NCI-H128 (cell line): Measurements from ENCODE around the gene GADD45A.

Experiments used
- DNase-seq: peaks from one replicate; lab custom pipeline; 2025; ENCODE audit not compliant: unreplicated experiment; lab: John Stamatoyannopoulos, UW

The GADD45A gene

DNA sequence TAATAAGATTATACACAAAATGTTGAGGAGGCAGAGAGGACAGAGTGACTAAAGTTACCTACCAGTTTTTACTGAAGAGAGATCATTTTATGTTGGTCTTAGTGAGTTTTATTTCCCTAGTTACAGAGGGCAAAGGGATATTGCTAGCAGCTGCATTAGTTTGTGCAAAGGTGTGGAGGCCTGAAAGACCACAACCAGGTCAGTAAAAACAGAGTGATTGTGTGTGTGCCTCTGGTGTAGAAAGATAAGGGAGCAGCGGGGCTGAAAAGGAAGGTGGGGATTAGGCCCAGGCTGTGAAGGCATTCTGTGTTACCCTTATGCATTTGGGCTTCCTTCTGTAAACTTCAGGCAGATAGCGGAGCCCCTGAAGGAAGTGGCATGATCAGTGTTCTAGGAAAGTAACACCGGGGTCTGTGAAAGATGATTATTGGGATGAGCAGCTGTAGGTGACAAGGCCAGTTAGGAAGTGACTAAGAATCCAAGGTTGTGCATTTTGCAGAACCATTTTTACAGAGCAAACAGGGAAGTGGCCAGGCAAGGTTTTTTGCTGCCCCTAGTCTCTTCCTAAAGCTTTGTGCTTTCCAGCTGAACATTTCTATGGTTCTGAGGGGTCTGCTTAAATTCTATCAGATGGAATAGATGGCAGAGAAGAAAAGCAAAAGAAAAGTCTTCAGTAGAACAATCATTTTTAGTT is 3.7 kb downstream of the GADD45A start:
- DNase-seq: no peak

DNA sequence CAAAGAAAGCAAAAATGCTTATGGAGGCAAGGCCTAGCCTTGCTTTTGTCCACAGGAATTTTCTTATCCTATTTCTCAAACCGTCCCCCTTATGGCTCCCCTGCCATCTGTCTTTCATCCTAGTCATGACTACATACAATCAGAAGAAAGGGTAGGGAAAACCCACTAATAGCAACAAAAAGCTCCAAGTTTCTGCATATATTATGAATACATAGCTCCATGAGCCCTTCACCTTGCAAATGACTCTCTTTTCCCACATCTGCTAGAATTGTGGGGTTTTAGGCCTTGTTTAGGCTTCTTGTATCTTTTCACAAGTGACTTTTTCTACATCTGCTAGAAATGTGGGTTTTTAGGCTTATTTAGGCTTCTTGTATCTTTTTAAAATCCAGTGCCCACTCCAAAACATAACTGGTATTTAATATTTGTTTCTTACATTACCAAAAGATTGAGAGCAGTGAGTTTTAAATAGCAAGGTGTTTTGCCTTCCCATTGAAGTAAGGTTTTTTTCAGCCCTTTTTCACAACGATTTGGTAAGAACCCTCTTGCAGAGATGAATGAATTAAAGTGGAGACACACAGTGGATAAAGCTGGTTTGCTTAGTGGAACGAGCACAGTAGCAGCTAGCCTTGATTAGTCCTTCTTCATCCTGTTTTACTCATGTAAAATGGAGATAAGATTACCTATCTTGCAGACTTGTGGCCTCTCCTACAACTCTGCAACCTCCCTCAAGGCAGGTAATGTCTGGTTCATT is 4.4 kb downstream of the GADD45A start:
- DNase-seq: no peak

DNA sequence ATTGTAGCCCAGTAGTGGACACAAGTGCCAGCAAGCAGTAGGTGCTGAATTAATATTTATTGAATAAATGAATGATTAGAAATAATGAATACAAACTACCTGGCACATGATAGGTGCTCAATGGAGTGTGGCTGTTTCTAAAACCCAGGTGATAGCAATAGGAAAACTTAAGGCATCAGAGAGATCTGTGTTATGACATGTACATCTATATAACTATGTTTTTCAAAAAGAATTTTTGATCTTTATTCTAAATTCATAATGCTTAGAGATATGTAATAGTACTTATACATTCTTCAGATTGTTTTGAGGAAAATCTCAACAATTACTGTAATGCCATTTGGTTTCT is 5.0 kb downstream of the GADD45A start:
- DNase-seq: no peak

- DNase-seq: no peak
Measured at GRCh38 chr1:67690411-67690810, 5.4 kb downstream of the GADD45A start.

DNA sequence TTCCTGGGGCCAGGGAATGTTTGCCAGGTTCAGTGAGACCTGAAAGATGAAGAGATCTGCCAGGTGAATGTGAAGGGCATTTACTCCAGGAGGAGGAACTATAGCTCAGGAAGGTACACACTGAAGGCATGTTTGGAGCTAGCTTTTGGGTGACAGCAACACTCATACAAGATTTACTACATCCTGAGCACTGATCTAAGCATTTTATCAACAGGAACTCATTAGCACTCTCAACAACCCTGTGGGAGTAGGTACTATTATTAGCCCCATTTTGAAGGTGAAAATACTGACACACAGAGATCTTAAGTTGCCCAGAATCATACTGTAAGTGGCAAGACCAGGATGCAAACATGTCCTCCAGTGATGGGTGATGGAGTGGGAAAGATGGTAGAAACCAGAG is 6.7 kb downstream of the GADD45A start:
- no peak for DNase-seq

DNA sequence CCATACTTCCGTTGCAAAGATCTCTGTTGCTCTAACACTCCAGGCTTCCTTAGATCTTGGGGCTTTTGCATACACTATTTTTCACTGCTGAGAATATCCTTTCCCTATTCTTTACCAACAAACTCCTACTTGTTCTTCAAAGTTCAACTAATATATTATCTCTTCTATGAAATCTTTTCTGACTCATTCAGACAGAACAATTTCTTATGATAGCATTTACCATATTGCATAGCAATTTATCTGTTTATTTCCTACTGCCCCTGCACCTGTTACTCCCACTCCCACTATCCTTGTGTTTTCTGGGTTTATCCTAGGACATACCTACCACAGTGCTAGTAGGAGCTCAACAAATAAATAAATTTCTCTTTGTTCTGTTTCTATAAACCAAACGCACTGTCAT is 11.0 kb downstream of the GADD45A start:
- DNase-seq: no peak

DNA sequence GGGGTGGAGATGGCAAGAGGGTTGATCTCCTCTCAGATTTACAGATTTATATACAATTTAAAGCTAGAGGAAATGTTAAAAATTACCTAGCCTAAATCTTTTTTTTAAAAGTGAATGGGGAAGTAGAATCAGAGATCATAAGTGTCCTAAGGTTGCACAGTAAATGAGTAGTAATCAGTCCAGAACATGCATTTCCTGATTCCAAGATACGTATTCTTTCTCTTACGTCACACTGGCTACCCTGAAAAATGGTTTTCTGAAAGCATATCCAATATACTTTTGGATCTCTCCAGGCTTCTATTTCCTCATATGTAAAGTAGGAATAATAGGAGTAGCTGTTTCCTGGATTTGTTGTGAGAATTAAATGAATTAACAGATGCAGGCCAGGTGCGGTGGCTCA is 11.7 kb downstream of the GADD45A start:
- no peak for DNase-seq

DNA sequence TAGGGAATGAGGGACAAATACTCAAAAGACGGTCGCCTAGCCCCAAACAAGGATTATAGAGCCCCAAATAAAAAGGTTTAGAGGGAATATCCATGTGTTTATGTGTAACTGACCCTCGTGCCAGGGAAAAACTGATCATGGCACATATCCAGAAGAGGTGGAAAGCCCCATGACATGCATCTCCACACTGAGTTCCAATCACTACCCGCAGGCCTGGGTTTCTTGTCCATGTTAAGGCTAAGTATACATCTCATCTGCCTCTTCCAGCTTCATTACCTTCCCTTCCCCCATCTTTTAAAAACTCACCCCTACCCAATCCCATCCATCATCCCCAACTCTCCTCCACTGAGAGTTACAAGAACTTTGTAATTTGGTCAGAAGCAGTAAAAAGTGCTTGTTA is 15.2 kb downstream of the GADD45A start:
- DNase-seq: no peak

DNA sequence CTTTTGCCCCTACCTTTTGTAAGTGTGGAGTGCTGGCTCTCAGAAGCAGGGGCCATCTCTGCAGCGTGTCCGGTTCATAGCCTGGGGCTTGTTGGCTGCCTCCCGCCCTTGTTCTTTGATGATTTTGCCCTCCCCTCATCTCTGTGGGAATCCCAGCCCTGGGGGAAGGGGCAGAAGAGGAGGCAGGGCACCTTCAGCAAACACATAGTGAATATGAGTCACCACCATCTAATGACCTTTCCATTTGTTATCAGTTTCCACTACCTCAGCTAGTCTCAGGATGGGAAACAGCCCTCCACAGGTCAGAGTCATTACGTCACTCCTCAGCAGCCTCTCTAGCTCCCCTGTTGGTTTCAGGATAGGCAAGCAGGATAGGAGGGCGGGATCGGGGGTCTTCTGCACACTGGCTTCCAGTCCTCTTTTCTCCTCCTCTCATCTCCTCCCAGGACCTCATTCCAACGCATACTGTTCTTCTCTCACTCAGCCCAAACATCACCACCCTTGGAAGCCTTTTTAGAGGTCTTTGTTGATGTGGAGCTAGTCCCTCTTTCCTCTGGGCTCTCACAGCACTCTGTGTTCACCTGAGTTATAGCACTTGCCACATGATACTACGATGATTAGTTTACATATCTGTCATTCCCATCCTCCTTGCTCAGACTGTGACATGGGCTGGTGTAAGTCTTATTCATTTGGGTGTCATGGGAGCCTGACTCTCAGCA is 15.8 kb downstream of the GADD45A start:
- DNase-seq: no peak

- no peak for DNase-seq
Measured at GRCh38 chr1:67701876-67702275, 16.9 kb downstream of the GADD45A start.

GRCh38 chr1:67704351-67704750 is 19.4 kb downstream of the GADD45A start:
- no peak for DNase-seq

- no peak for DNase-seq
Measured at GRCh38 chr1:67705735-67706453, 20.9 kb downstream of the GADD45A start.

DNA sequence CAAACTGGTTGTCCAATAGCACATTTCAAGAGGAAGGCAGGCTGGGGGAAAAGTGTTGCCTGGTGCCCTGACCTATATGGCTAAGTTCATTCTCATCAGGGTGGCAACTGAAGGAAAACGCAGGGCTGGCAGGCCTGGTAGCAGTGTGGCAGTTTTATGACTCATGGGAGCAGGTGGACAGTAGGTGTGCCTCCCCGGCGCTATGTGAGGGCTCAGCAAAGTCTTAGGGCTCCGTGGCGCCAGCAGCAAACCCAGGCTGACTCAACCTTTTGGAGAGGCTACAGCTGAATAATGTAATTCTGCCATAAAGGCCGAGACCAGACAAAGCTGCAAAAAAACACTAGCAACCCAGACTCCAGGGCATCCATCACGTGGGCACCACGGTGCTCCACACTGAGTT is 23.6 kb downstream of the GADD45A start:
- DNase-seq: no peak

DNA sequence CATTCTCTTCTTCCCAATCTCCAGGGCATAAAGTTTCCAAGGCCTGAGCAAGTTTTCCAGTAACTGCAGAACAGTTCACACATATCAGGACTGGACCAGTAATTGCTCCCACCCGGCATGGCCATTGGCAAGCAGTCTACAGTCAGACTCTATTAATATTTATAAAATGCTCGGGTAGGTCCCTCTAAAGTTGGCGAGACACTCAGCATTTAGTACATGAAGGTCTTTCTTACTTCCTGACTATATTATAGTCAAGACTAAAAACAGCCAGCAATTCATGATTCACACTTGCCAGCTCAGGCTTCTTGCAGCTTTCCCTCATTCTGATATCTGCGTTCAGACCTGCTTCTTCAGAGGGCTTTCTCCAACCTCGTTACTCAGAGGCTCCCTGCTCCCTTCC is 25.4 kb downstream of the GADD45A start:
- DNase-seq: no peak

- DNase-seq: no peak
Measured at GRCh38 chr1:67711158-67711854, 26.3 kb downstream of the GADD45A start.

GRCh38 chr1:67711855-67712212 is 26.8 kb downstream of the GADD45A start:
- DNase-seq: no peak

- peak; percentile 72 for DNase-seq
Measured at GRCh38 chr1:67713057-67713846, 28.3 kb downstream of the GADD45A start.

- no peak for DNase-seq
Measured at GRCh38 chr1:67715819-67716218, 30.8 kb downstream of the GADD45A start.

DNA sequence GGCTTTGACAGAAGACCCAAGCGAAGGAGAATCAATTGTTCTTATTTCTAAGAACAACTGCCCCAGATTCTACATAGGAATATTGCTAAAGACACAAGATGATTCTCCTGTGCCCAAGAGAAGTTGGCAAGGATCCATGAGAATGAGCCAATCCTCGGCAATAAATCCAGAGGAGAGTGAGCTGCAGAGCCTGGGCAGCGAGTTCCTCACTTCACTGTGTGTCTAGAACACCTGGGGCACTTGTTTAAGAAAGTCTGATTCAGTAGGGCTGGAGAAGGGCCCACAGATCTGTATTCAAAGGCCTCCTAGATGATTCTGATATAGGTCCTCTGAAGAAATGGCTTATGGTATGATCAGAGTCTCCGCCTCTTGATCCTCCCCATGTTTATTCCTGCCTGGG is 31.8 kb downstream of the GADD45A start:
- DNase-seq: no peak

DNA sequence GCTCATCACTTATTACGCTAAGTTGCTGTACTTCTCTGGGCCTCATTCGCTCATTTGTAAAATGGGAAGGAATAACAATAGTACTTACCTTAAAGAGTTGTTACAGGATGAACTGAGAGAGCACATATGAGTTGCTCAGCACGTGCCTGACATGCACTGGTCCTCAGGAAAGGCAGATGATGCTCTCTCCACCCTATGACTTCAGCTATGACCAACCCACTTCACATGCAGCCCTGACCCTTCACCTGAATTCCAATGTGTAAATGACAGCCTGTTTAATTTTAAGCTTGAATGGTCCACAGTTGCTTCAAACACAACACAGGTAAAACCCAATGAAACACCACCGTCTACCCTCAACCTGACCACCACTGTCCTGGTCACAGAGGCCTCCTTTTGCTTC is 32.9 kb downstream of the GADD45A start:
- DNase-seq: no peak
